Measurements from ENCODE around the gene FGFBP3.
A peak's percentile ranks its signal among the peaks of the same experiment; 100 is the strongest.

FGFBP3 gene

GRCh38 chr10:91860885-91861284, 48.4 kb downstream of the FGFBP3 start:
- ChIA-PET CTCF (no interaction called here), POLR2A (no interaction called here)
- DNase-seq = no peak
- peaks cover 18 to 74% (median 43%) of the 10 kb centered on the region in 4 experiments for H3K36me3 ChIP-seq (ENCODE audit: control insufficient read depth in 4 of 4, insufficient read depth in 4 of 4, low read length in 3 of 4)
- H3K4me1 ChIP-seq (ENCODE audit: control extremely low read depth in 1 of 4, control insufficient read depth in 4 of 4, insufficient read depth in 4 of 4, low read length in 3 of 4) = no peaks in the 10 kb centered on the region
- H3K27ac ChIP-seq (ENCODE audit: insufficient read depth in 1 of 2, low read depth in 1 of 2, low read length in 2 of 2, poor library complexity in 1 of 2, severe bottlenecking in 2 of 2) = no peak overlapping the region
- H3K4me3 ChIP-seq (ENCODE audit: control insufficient read depth in 1 of 7, extremely low read depth in 1 of 7, insufficient read depth in 4 of 7, low read depth in 2 of 7, low read length in 6 of 7) = no peak overlapping the region
- WGBS (ENCODE audit: insufficient coverage) = no CpG with 5 or more reads among the region's 1 CpG
- no peaks in the 10 kb centered on the region for H3K9me3 ChIP-seq (ENCODE audit: control extremely low read depth in 1 of 5, control insufficient read depth in 4 of 5, insufficient read depth in 2 of 5, low read depth in 1 of 5, low read length in 4 of 5)
- no peaks in the 10 kb centered on the region for H3K27me3 ChIP-seq (replicated peaks in 2 of 5; ENCODE audit: control insufficient read depth in 4 of 5, insufficient read depth in 5 of 5, low read length in 4 of 5)

DNA sequence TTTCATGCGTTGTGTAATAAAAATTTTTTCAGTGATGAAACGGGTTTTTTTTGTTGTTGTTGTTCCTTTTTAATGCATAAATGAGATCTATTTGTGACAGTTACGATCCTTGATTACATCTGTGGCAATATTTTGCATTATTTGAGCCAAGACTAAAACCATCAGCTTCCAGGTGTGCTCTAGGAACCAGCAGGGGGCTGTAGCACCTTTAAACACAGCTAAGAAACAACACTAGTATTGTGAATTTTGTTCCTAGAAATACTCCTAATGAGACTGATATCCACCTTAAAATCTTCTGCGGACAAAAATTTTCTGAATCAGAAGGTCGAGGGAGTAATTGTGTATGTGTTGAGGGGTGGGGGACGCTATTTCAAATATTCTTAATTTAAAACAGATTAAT, 52.6 kb downstream of the FGFBP3 start:
- POLR2A ChIA-PET = no interaction called here
- DNase-seq = peak; percentile 36 to 61 (median 52)
- Histone ChIP-seq H3K4me3 (ENCODE audit: control insufficient read depth in 1 of 7, extremely low read depth in 1 of 7, insufficient read depth in 4 of 7, low read depth in 2 of 7, low read length in 6 of 7) (no peak overlapping the region), H3K27ac (ENCODE audit: insufficient read depth in 1 of 2, low read depth in 1 of 2, low read length in 2 of 2, poor library complexity in 1 of 2, severe bottlenecking in 2 of 2) (no peak overlapping the region), H3K4me1 (ENCODE audit: control extremely low read depth in 1 of 4, control insufficient read depth in 4 of 4, insufficient read depth in 4 of 4, low read length in 3 of 4) (no peaks in the 10 kb centered on the region), H3K36me3 (ENCODE audit: control insufficient read depth in 4 of 4, insufficient read depth in 4 of 4, low read length in 3 of 4) (peaks cover 16 to 71% (median 47%) of the 10 kb centered on the region in 4 experiments), H3K9me3 (ENCODE audit: control extremely low read depth in 1 of 5, control insufficient read depth in 4 of 5, insufficient read depth in 2 of 5, low read depth in 1 of 5, low read length in 4 of 5) (no peaks in the 10 kb centered on the region), H3K27me3 (replicated peaks in 2 of 5; ENCODE audit: control insufficient read depth in 4 of 5, insufficient read depth in 5 of 5, low read length in 4 of 5) (no peaks in the 10 kb centered on the region)
- WGBS (ENCODE audit: insufficient coverage) = 92% methylated on average over 2 of the region's 6 CpGs
- CTCF ChIA-PET = interaction anchor here (1.0 to 2.7 kb wide), 7 partner anchors 10 to 56 kb away, joined by 3 to 8 read pairs (median 4); partner anchors contain the start of gene FGFBP3
